Osteoblast (primary cell): ENCODE data around the gene MADD. TPM values are rescaled to one million over a fixed set of nuclear protein-coding genes. Genes with fewer than 3 reads are reported as not detected.

Experiments used
- DNase-seq: peaks from one replicate; pipeline ENCODE4 v3.0.0; 2011; ENCODE audit warnings: low spot score, mixed read lengths; ENCODE audit not compliant: insufficient read length; ENCODE audit errors: missing footprints
- H2AFZ ChIP-seq: 2 replicates; pipeline ENCODE4 v1.6.0; 2011; ENCODE audit warnings: mild to moderate bottlenecking, low read length
- H3K27ac ChIP-seq: 2 replicates; pipeline ENCODE4 v1.5.1; 2011; ENCODE audit warnings: mild to moderate bottlenecking, low read depth, low read length, moderate library complexity
- H3K27me3 ChIP-seq: 2 replicates; pipeline ENCODE4 v1.6.0; 2012; ENCODE audit warnings: mild to moderate bottlenecking, control low read depth, inconsistent platforms, low read length, moderate library complexity; ENCODE audit not compliant: insufficient read depth
- H3K36me3 ChIP-seq: 2 replicates; pipeline ENCODE4 v1.5.1; 2011; ENCODE audit warnings: mild to moderate bottlenecking, low read length, control low read depth, moderate library complexity; ENCODE audit not compliant: insufficient read depth
- H3K4me1 ChIP-seq: 2 replicates; pipeline ENCODE4 v1.5.1; 2011; ENCODE audit warnings: mild to moderate bottlenecking, low read length, control low read depth, moderate library complexity; ENCODE audit not compliant: insufficient read depth
- H3K4me2 ChIP-seq: 2 replicates; pipeline ENCODE4 v1.6.0; 2011; ENCODE audit warnings: mild to moderate bottlenecking, low read length; ENCODE audit not compliant: insufficient read depth
- H3K4me3 ChIP-seq: fragments of 200-600 bp; sonication (generic); 3 replicates; pipeline ENCODE4 v1.5.1; 2012; ENCODE audit warnings: mild to moderate bottlenecking, low read length, inconsistent platforms; ENCODE audit not compliant: insufficient read depth
- H3K79me2 ChIP-seq: 2 replicates; pipeline ENCODE4 v1.6.0; 2012; ENCODE audit warnings: mild to moderate bottlenecking, low read length, control low read depth, inconsistent platforms; ENCODE audit not compliant: insufficient read depth
- H3K9me3 ChIP-seq: 2 replicates; pipeline ENCODE4 v1.5.1; 2011; ENCODE audit warnings: low read depth, low read length, control low read depth
- H4K20me1 ChIP-seq: 2 replicates; pipeline ENCODE4 v1.6.0; 2012; ENCODE audit warnings: mild to moderate bottlenecking, low read length, control low read depth; ENCODE audit not compliant: insufficient read depth
- CTCF ChIP-seq: IDR thresholded peaks from 2 replicates; pipeline ENCODE4 v1.5.1; 2011; ENCODE audit warnings: mild to moderate bottlenecking, low read depth, low read length, moderate library complexity; ENCODE audit errors: extremely low read depth
- total RNA-seq: library from RNA; depleted of rRNA; stranded (reverse); fragments of >200 nt; gene quantifications from 2 replicates; pipeline ENCODE4 v1.2.3, GENCODE V29; 2012

MADD gene
- total RNA-seq, 1 donor = 21.7 TPM

GRCh38 chr11:47379317-47379716, 109.4 kb downstream of the MADD start:
- DNase-seq = no peak
- Histone ChIP-seq H4K20me1 (no peaks in the 10 kb centered on the region), H3K9me3 (no peaks in the 10 kb centered on the region), H3K4me3 (no peak overlapping the region), H3K4me1 (peaks cover under 1% of the 10 kb centered on the region), H3K27me3 (no peaks in the 10 kb centered on the region), H2AFZ (no peak overlapping the region), H3K4me2 (no peak overlapping the region), H3K27ac (no peak overlapping the region), H3K79me2 (no peaks in the 10 kb centered on the region), H3K36me3 (no peaks in the 10 kb centered on the region)
- TF ChIP-seq CTCF = no peak

Other genes with a start within 250 kb of the MADD start
- 104 and 139 TPM in 2 replicates for gene ARFGAP2, start 93.3 kb upstream of the MADD start, total RNA-seq
- gene PACSIN3, start 83.7 kb upstream of the MADD start, total RNA-seq = 11.2 and 12.7 TPM in 2 replicates
- 52.5 and 66.6 TPM in 2 replicates for gene DDB2, start 55.2 kb upstream of the MADD start, total RNA-seq
- 32.1 and 32.2 TPM in 2 replicates for gene ACP2, start 21.3 kb upstream of the MADD start, total RNA-seq
- gene NR1H3, start 12.1 kb upstream of the MADD start, total RNA-seq = 18.5 and 18.6 TPM in 2 replicates
- gene MYBPC3, start 82.6 kb downstream of the MADD start, total RNA-seq = not detected in 2 replicates
- gene SPI1, start 108.4 kb downstream of the MADD start, total RNA-seq = not detected in 2 replicates
- gene SLC39A13, start 138.5 kb downstream of the MADD start, total RNA-seq = 52.5 and 78.9 TPM in 2 replicates
- 121 and 124 TPM in 2 replicates for gene PSMC3, start 156.3 kb downstream of the MADD start, total RNA-seq
- gene RAPSN, start 179.0 kb downstream of the MADD start, total RNA-seq = 0.29 and 0.36 TPM in 2 replicates